Activated CD4-positive, CD25-positive, alpha-beta regulatory T cell treated with anti-CD3 and anti-CD28 coated beads, Interleukin-2, amount 50 U/mL, for 24 hours (primary cell): ENCODE results near the gene FBXO47.
A peak's percentile ranks its signal among the peaks of the same experiment; 100 is the strongest.

Source experiments
- ATAC-seq, 2 donors: fragments of 150-1000 bp; cut with Tn5 transposase; one replicate each; pipeline ENCODE4 v1.10.0; 2021; ENCODE audit warnings: mild to moderate bottlenecking in 1 of 2, moderate library complexity in 1 of 2

The FBXO47 gene

DNA sequence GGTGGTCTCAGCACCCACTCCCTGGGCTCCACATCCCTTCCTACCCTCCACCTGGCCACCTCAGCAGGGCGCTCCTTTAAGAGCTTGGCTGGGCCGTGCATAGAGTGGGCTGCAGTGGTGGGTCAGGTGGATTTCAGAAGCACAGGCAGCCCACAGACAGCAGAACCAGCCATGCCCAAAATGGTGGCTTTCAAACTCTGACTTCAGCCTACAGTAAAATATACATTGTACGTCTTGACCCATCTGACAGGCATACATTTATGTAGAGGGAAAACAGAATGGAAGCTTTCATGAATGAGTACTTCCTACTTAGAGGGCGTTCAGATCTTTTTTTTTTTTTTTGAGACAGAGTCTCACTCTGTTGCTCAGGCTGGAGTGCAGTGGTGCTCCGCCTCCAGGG lies 67.8 kb downstream of the FBXO47 start:
- ATAC-seq = no peak

DNA sequence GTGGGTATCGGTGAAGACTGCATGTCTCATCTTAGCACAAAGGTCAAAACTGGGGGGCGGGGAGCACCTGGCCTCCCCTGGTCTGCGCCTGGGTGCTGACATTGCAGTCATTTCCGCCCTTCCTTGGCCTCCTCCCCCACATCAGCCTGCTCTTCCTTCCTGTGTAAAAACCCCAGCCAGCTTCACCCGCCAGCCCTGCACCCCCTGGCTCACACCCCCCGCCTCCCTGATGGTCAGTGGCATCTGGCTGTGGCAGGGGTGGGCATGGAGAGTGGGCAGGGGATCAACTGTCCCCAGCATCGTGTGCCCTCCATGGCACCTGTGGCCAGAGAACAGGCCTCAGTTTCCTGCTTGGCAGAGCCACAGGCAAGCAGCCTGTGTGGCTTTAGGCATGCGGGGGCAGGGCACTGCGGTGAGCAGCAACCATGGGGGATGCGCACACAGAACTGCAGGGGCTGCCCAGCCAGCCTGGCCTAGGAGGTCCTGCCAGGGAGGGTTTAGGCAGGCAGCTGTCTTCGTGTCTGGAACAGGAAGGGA lies 68.3 kb downstream of the FBXO47 start:
- ATAC-seq = peak; percentile 94 to 96

DNA sequence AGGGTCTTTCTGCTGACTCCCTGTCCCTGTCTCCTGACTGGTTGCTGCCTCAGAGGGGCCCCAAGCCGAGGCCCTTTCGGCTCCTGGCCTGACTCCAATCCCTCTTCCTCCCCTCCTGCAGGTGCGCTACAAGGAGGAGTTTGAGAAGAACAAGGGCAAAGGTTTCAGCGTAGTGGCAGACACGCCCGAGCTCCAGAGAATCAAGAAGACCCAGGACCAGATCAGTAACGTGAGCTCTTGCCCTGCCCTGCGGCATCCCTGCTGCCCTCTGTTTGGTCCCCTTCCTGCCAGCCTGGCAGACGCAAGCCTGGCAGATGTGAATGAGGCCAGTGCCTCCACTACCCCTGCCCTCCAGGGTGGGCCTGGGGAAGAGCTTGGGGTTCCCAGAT lies 68.9 kb downstream of the FBXO47 start:
- ATAC-seq = peak; percentile 14 to 19

- no peak for ATAC-seq
These were observed 69.4 kb downstream of the FBXO47 start for GRCh38 chr17:38897671-38898290.

- no peak for ATAC-seq
These were observed 70.0 kb downstream of the FBXO47 start for GRCh38 chr17:38897176-38897575.

GRCh38 chr17:38896346-38896954 lies 70.8 kb downstream of the FBXO47 start:
- no peak for ATAC-seq

- ATAC-seq = no peak
These were observed 72.9 kb downstream of the FBXO47 start for GRCh38 chr17:38894276-38894675.

DNA sequence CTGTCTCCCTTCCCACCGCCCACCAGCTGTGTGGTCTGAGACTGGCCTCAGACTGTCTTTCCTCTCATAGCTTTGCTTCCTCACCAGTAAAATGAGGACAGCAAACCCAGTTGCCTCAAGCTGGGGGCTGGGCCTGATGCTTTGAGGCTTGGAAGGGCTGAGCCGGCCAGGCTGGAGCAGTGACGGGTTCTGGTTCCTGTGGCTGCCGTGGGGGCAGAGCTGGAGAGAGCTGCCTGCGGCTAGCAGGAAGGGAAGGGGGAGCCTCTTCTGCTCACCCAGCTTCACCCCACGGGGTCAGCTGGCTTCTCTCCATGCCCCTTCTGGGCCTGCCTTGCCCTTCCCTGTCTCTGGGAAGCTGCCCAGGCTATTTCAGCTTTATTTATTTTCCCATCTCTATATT lies 73.6 kb downstream of the FBXO47 start:
- ATAC-seq = peak; percentile 31 to 37

DNA sequence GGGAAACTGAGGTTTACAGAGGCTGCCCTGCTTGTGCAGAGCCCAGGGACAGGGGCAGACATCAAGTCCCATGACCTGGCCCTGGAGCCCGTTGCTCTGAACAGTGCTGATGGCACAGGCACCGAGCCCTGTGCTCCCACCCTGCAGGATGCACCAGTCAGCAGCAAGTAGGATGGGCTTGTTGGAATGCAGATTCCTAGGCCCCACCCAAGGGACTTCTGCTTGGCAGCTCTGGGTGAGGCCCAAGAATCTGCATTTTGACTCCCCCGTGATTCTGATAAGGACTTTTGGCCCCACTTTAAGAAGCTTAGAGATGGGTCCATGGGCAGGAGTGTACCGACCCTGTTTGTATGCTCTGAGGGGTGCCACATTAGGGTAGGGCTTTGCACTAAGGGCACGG lies 74.1 kb downstream of the FBXO47 start:
- ATAC-seq = no peak

DNA sequence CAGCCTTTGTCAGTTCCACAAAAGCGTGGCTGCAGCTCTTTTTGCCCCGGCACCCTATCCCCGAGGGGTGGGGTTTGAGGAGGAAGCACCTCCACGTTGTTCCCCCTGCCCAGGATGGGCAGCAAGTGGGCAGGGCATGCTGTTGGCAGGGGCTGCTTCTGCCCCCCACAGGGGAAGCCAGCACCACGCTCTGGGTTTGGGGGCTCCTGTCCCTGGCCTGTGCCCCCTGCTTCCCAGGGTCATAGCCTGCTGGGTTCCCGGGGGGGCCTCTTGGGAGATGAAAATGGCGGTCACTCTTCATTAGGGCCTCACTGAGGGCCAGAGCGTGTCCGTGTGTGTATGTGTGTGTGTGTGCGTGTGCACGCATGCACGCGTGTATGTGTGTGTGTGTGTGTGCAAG lies 74.6 kb downstream of the FBXO47 start:
- no peak for ATAC-seq

DNA sequence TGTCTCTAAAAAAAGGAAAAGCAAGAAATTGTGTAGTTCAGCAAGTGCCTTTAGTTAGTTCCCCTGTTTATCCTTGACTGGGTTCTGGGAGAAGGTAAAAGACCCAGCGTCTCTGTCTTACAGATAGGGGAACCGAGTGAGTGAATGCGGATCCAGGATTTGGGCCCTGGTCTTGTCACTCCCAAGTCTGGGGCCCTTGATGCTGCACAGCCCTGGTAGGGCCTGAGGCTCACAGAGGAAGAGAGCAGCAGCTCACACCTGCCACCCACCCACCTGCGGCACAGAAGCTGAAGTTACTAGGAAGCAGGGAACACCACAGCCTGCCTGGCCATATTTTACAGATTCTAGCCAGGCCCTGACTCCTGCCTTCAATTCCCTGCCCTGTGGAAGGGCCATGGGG lies 75.1 kb downstream of the FBXO47 start:
- no peak for ATAC-seq

DNA sequence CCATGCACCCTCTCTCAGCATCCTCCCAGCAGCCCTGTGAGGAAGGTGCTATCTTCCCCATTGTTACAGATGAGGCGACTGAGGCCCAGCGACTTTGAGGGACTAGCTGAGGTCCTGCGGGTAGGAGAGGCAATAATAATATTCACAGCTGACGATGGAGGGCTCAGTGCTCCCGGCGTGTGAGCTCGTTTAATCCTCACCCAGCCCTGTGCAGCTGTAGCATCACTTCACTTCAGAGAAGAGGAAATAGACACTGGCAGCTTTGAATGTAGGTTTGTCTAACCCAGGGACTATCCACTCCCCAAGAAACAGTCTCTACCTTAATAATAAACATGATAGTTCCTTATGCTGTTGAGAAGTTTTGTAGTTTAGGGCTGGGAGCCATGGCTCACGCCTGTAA lies 75.8 kb downstream of the FBXO47 start:
- ATAC-seq = no peak

DNA sequence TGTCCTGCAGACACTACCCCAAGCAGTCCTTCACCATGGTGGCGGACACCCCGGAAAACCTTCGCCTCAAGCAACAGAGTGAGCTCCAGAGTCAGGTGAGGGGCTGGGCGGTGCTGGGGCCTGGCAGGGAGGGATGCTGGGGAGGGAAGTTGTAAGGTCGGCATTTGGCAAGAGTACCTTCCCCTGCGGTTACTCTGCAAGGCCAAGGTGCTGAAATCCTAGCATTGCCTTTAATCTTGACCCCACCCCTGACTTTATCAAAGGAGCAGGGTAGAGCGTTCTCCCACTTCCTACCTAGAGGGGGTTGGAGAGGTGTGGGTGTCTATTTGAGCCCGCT lies 76.8 kb downstream of the FBXO47 start:
- no peak for ATAC-seq

- no peak for ATAC-seq
These were observed 77.3 kb downstream of the FBXO47 start for GRCh38 chr17:38889745-38890409.

GRCh38 chr17:38888842-38889241 lies 78.4 kb downstream of the FBXO47 start:
- no peak for ATAC-seq

DNA sequence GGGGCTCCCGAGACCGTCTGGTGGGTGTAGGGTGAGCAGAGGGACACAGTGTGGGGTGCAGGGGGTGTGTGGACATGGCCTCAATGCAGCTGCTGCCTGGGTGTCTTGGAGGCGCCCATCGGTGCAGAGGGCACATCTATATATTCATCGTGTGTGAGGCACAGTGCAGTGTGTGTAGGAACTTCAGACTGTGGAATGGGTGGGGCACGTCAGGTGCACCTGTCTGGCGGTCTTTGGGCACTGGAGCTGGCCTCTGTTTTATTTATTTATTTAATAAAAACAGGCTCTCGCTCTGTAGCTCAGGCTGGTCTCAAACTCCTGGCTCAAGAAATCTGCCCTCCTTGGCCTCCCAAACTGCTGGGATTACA lies 80.6 kb downstream of the FBXO47 start:
- no peak for ATAC-seq
